ENCODE measurements around the gene WAPL.

The WAPL gene

GRCh38 chr10:86446987-86447386 lies 74.6 kb downstream of the WAPL start:
- Histone ChIP-seq H3K9ac (ENCODE audit: low read length in 5 of 5) (no peak overlapping the region), H3K4me1 (ENCODE audit: control insufficient read depth in 5 of 5, insufficient read depth in 5 of 5, low read length in 5 of 5) (peaks cover 0 to 11% (median 0%) of the 10 kb centered on the region in 5 donors), H3K4me3 (ENCODE audit: low read depth in 1 of 5, low read length in 5 of 5) (no peak overlapping the region), H3K27me3 (ENCODE audit: control insufficient read depth in 5 of 5, insufficient read depth in 4 of 5, low read length in 5 of 5) (no peaks in the 10 kb centered on the region), H3K36me3 (ENCODE audit: control insufficient read depth in 5 of 5, insufficient read depth in 5 of 5, low read length in 5 of 5) (peaks cover 30 to 61% (median 40%) of the 10 kb centered on the region in 5 donors), H3K27ac (ENCODE audit: low read depth, low read length) (peak overlapping the region; percentile 7), H3K9me3 (ENCODE audit: control insufficient read depth in 5 of 5, low read length in 5 of 5) (no peaks in the 10 kb centered on the region)

GRCh38 chr10:86446440-86446839 lies 75.2 kb downstream of the WAPL start:
- peaks cover 0 to 11% (median 0%) of the 10 kb centered on the region in 5 donors for H3K4me1 ChIP-seq (ENCODE audit: control insufficient read depth in 5 of 5, insufficient read depth in 5 of 5, low read length in 5 of 5)
- H3K36me3 ChIP-seq (ENCODE audit: control insufficient read depth in 5 of 5, insufficient read depth in 5 of 5, low read length in 5 of 5), result peaks cover 27 to 60% (median 38%) of the 10 kb centered on the region in 5 donors
- no peaks in the 10 kb centered on the region for H3K9me3 ChIP-seq (ENCODE audit: control insufficient read depth in 5 of 5, low read length in 5 of 5)
- no peak overlapping the region for H3K4me3 ChIP-seq (ENCODE audit: low read depth in 1 of 5, low read length in 5 of 5)
- H3K27me3 ChIP-seq (ENCODE audit: control insufficient read depth in 5 of 5, insufficient read depth in 4 of 5, low read length in 5 of 5), result no peaks in the 10 kb centered on the region
- no peak overlapping the region for H3K9ac ChIP-seq (ENCODE audit: low read length in 5 of 5)
- no peak overlapping the region for H3K27ac ChIP-seq (ENCODE audit: low read depth, low read length)

GRCh38 chr10:86443936-86444335 lies 77.7 kb downstream of the WAPL start:
- H3K27ac ChIP-seq (ENCODE audit: low read depth, low read length), result no peak overlapping the region
- peaks cover 13 to 60% (median 44%) of the 10 kb centered on the region in 5 donors for H3K36me3 ChIP-seq (ENCODE audit: control insufficient read depth in 5 of 5, insufficient read depth in 5 of 5, low read length in 5 of 5)
- H3K9ac ChIP-seq (ENCODE audit: low read length in 5 of 5), result no peak overlapping the region
- H3K4me3 ChIP-seq (ENCODE audit: low read depth in 1 of 5, low read length in 5 of 5), result no peak overlapping the region
- H3K27me3 ChIP-seq (ENCODE audit: control insufficient read depth in 5 of 5, insufficient read depth in 4 of 5, low read length in 5 of 5), result no peaks in the 10 kb centered on the region
- H3K9me3 ChIP-seq (ENCODE audit: control insufficient read depth in 5 of 5, low read length in 5 of 5), result no peaks in the 10 kb centered on the region
- peaks cover 0 to 16% (median 10%) of the 10 kb centered on the region in 5 donors for H3K4me1 ChIP-seq (ENCODE audit: control insufficient read depth in 5 of 5, insufficient read depth in 5 of 5, low read length in 5 of 5)

GRCh38 chr10:86443069-86443468 lies 78.5 kb downstream of the WAPL start:
- Histone ChIP-seq H3K27ac (ENCODE audit: low read depth, low read length) (no peak overlapping the region), H3K27me3 (ENCODE audit: control insufficient read depth in 5 of 5, insufficient read depth in 4 of 5, low read length in 5 of 5) (no peaks in the 10 kb centered on the region), H3K36me3 (ENCODE audit: control insufficient read depth in 5 of 5, insufficient read depth in 5 of 5, low read length in 5 of 5) (peaks cover 12 to 56% (median 44%) of the 10 kb centered on the region in 5 donors), H3K9me3 (ENCODE audit: control insufficient read depth in 5 of 5, low read length in 5 of 5) (no peaks in the 10 kb centered on the region), H3K4me3 (ENCODE audit: low read depth in 1 of 5, low read length in 5 of 5) (no peak overlapping the region), H3K9ac (ENCODE audit: low read length in 5 of 5) (no peak overlapping the region), H3K4me1 (ENCODE audit: control insufficient read depth in 5 of 5, insufficient read depth in 5 of 5, low read length in 5 of 5) (peaks cover 0 to 16% (median 10%) of the 10 kb centered on the region in 5 donors)

- H3K27ac ChIP-seq (ENCODE audit: low read depth, low read length), result no peak overlapping the region
- peaks cover 31 to 65% (median 60%) of the 10 kb centered on the region in 5 donors for H3K36me3 ChIP-seq (ENCODE audit: control insufficient read depth in 5 of 5, insufficient read depth in 5 of 5, low read length in 5 of 5)
- no peaks in the 10 kb centered on the region for H3K9me3 ChIP-seq (ENCODE audit: control insufficient read depth in 5 of 5, low read length in 5 of 5)
- no peak overlapping the region for H3K4me3 ChIP-seq (ENCODE audit: low read depth in 1 of 5, low read length in 5 of 5)
- H3K27me3 ChIP-seq (ENCODE audit: control insufficient read depth in 5 of 5, insufficient read depth in 4 of 5, low read length in 5 of 5), result no peaks in the 10 kb centered on the region
- H3K4me1 ChIP-seq (ENCODE audit: control insufficient read depth in 5 of 5, insufficient read depth in 5 of 5, low read length in 5 of 5), result peaks cover 0 to 12% (median 10%) of the 10 kb centered on the region in 5 donors
- no peak overlapping the region for H3K9ac ChIP-seq (ENCODE audit: low read length in 5 of 5)
These were observed 80.4 kb downstream of the WAPL start for GRCh38 chr10:86440874-86441843.

- H3K27me3 ChIP-seq (ENCODE audit: control insufficient read depth in 5 of 5, insufficient read depth in 4 of 5, low read length in 5 of 5), result no peaks in the 10 kb centered on the region
- H3K4me1 ChIP-seq (ENCODE audit: control insufficient read depth in 5 of 5, insufficient read depth in 5 of 5, low read length in 5 of 5), result peaks cover 0 to 12% (median 10%) of the 10 kb centered on the region in 5 donors
- H3K9me3 ChIP-seq (ENCODE audit: control insufficient read depth in 5 of 5, low read length in 5 of 5), result no peaks in the 10 kb centered on the region
- H3K9ac ChIP-seq (ENCODE audit: low read length in 5 of 5), result peak overlapping the region in 1 of 5 donors; percentile 39
- peak overlapping the region; percentile 75 for H3K27ac ChIP-seq (ENCODE audit: low read depth, low read length)
- H3K36me3 ChIP-seq (ENCODE audit: control insufficient read depth in 5 of 5, insufficient read depth in 5 of 5, low read length in 5 of 5), result peaks cover 40 to 64% (median 54%) of the 10 kb centered on the region in 5 donors
- H3K4me3 ChIP-seq (ENCODE audit: low read depth in 1 of 5, low read length in 5 of 5), result no peak overlapping the region
These were observed 82.0 kb downstream of the WAPL start for GRCh38 chr10:86439544-86439943.

- no peaks in the 10 kb centered on the region for H3K9me3 ChIP-seq (ENCODE audit: control insufficient read depth in 5 of 5, low read length in 5 of 5)
- no peak overlapping the region for H3K4me3 ChIP-seq (ENCODE audit: low read depth in 1 of 5, low read length in 5 of 5)
- no peak overlapping the region for H3K27ac ChIP-seq (ENCODE audit: low read depth, low read length)
- no peaks in the 10 kb centered on the region for H3K27me3 ChIP-seq (ENCODE audit: control insufficient read depth in 5 of 5, insufficient read depth in 4 of 5, low read length in 5 of 5)
- peaks cover 36 to 57% (median 48%) of the 10 kb centered on the region in 5 donors for H3K36me3 ChIP-seq (ENCODE audit: control insufficient read depth in 5 of 5, insufficient read depth in 5 of 5, low read length in 5 of 5)
- H3K4me1 ChIP-seq (ENCODE audit: control insufficient read depth in 5 of 5, insufficient read depth in 5 of 5, low read length in 5 of 5), result peaks cover 0 to 12% (median 10%) of the 10 kb centered on the region in 5 donors
- H3K9ac ChIP-seq (ENCODE audit: low read length in 5 of 5), result no peak overlapping the region
These were observed 83.4 kb downstream of the WAPL start for GRCh38 chr10:86438091-86438749.

- no peak overlapping the region for H3K9ac ChIP-seq (ENCODE audit: low read length in 5 of 5)
These were observed 84.1 kb downstream of the WAPL start for GRCh38 chr10:86437447-86437846.

GRCh38 chr10:86436963-86437362 lies 84.6 kb downstream of the WAPL start:
- H3K27ac ChIP-seq (ENCODE audit: low read depth, low read length), result no peak overlapping the region
- H3K4me3 ChIP-seq (ENCODE audit: low read depth in 1 of 5, low read length in 5 of 5), result no peak overlapping the region
- H3K9me3 ChIP-seq (ENCODE audit: control insufficient read depth in 5 of 5, low read length in 5 of 5), result no peaks in the 10 kb centered on the region
- H3K4me1 ChIP-seq (ENCODE audit: control insufficient read depth in 5 of 5, insufficient read depth in 5 of 5, low read length in 5 of 5), result peaks cover 0 to 12% (median 10%) of the 10 kb centered on the region in 5 donors
- no peaks in the 10 kb centered on the region for H3K27me3 ChIP-seq (ENCODE audit: control insufficient read depth in 5 of 5, insufficient read depth in 4 of 5, low read length in 5 of 5)
- H3K9ac ChIP-seq (ENCODE audit: low read length in 5 of 5), result no peak overlapping the region
- peaks cover 36 to 51% (median 42%) of the 10 kb centered on the region in 5 donors for H3K36me3 ChIP-seq (ENCODE audit: control insufficient read depth in 5 of 5, insufficient read depth in 5 of 5, low read length in 5 of 5)

More at GRCh38 chr10:86437447-86437846, 84.1 kb downstream of the WAPL start:
- Histone ChIP-seq H3K4me1 (ENCODE audit: control insufficient read depth in 5 of 5, insufficient read depth in 5 of 5, low read length in 5 of 5) (peaks cover 0 to 12% (median 10%) of the 10 kb centered on the region in 5 donors), H3K36me3 (ENCODE audit: control insufficient read depth in 5 of 5, insufficient read depth in 5 of 5, low read length in 5 of 5) (peaks cover 36 to 53% (median 44%) of the 10 kb centered on the region in 5 donors), H3K4me3 (ENCODE audit: low read depth in 1 of 5, low read length in 5 of 5) (no peak overlapping the region), H3K27me3 (ENCODE audit: control insufficient read depth in 5 of 5, insufficient read depth in 4 of 5, low read length in 5 of 5) (no peaks in the 10 kb centered on the region), H3K9me3 (ENCODE audit: control insufficient read depth in 5 of 5, low read length in 5 of 5) (no peaks in the 10 kb centered on the region), H3K27ac (ENCODE audit: low read depth, low read length) (no peak overlapping the region)

GRCh38 chr10:86434656-86435055 lies 86.9 kb downstream of the WAPL start:
- Histone ChIP-seq H3K4me1 (ENCODE audit: control insufficient read depth in 5 of 5, insufficient read depth in 5 of 5, low read length in 5 of 5) (peaks cover 0 to 8% (median 7%) of the 10 kb centered on the region in 5 donors), H3K9me3 (ENCODE audit: control insufficient read depth in 5 of 5, low read length in 5 of 5) (no peaks in the 10 kb centered on the region), H3K27ac (ENCODE audit: low read depth, low read length) (no peak overlapping the region), H3K4me3 (ENCODE audit: low read depth in 1 of 5, low read length in 5 of 5) (no peak overlapping the region), H3K27me3 (ENCODE audit: control insufficient read depth in 5 of 5, insufficient read depth in 4 of 5, low read length in 5 of 5) (no peaks in the 10 kb centered on the region), H3K9ac (ENCODE audit: low read length in 5 of 5) (no peak overlapping the region), H3K36me3 (ENCODE audit: control insufficient read depth in 5 of 5, insufficient read depth in 5 of 5, low read length in 5 of 5) (peaks cover 26 to 37% (median 32%) of the 10 kb centered on the region in 5 donors)

Data from subcutaneous abdominal adipose tissue (tissue), 5 donors.